HCT116 (cell line): ENCODE measurements around the gene NFAT5. TPM values are rescaled to one million over a fixed set of nuclear protein-coding genes. Genes with fewer than 3 reads are reported as not detected.
"Not testable (repeated sequence)": the region's sequence is repeated elsewhere in the genome, so short reads cannot be mapped to it uniquely, and the experiment has no call there.

ENCODE experiments used
- ATAC-seq: fragments of 200-7000 bp; cut with Tn5 transposase; 2 replicates; pipeline ENCODE4 v1.9.1; 2020; ENCODE audit warnings: mild to moderate bottlenecking, moderate library complexity
- BruUV-seq: library from RNA; stranded (reverse); fragments of 400-500 nt; replicated peaks from 2 replicates; lab custom pipeline; 2021; lab: Mats Ljungman, UMichigan
- CTCF ChIA-PET: fragments of 300-600 bp; sonication (Branson Sonifier 250); formaldehyde crosslinking; loops from one replicate; lab custom pipeline; 2021; ENCODE audit warnings: antibody characterized with exemption; lab: Charles Lee
- POLR2A ChIA-PET: fragments of 300-600, 350-600 bp; sonication (Branson Sonifier 250); formaldehyde crosslinking; loops from one replicate; lab custom pipeline; 2021; ENCODE audit warnings: antibody characterized with exemption; lab: Charles Lee
- RAD21 ChIA-PET, 2 experiments: fragments of 300-600 bp; sonication (Branson Sonifier 250); formaldehyde crosslinking; loops; one replicate each; lab custom pipeline; 2023; ENCODE audit warnings: low total read pairs in 2 of 2; ENCODE audit not compliant: uncharacterized antibody in 2 of 2, unreplicated experiment in 2 of 2, low non-redundant PET in 1 of 2; lab: Charles Lee
- DNase-seq: peaks from one replicate; pipeline ENCODE4 v3.0.0-alpha.2; 2010; ENCODE audit warnings: low read depth, low spot score
- H2AFZ ChIP-seq: fragments of 200-600 bp; shearing (Covaris generic), sonication (generic); 2 replicates; pipeline ENCODE4 v1.6.1; 2017; ENCODE audit warnings: low read depth, mixed run types, mixed read lengths, antibody characterized with exemption, low read length; ENCODE audit not compliant: poor library complexity, severe bottlenecking
- H3K27ac ChIP-seq: 2 replicates; pipeline ENCODE4 v1.5.1; 2012; ENCODE audit warnings: low read depth, low read length
- H3K27me3 ChIP-seq: fragments of 200-600 bp; sonication (generic); 2 replicates; pipeline ENCODE4 v1.6.1; 2016; ENCODE audit warnings: mixed run types, low read length, mixed read lengths; ENCODE audit not compliant: insufficient read depth
- H3K36me3 ChIP-seq, 2 experiments: fragments of 200-500 bp in 1 of 2; fragments of 200-600 bp in 1 of 2; sonication (Bioruptor generic) in 1 of 2; sonication (generic) in 1 of 2; 2 replicates each; pipeline versions ENCODE4 v1.5.1 to v1.6.1; 2014 to 2016; ENCODE audit warnings: low read length in 2 of 2, inconsistent platforms in 1 of 2, mixed read lengths in 1 of 2, mixed run types in 1 of 2; ENCODE audit not compliant: insufficient read depth in 2 of 2, control insufficient read depth in 1 of 2
- H3K4me1 ChIP-seq, 2 experiments: fragments of 200-600 bp in 1 of 2; sonication (generic) in 1 of 2; 2 replicates each; pipeline versions ENCODE4 v1.5.1 to v1.6.1; 2012 to 2017; ENCODE audit warnings: low read length in 2 of 2, inconsistent platforms in 1 of 2, mild to moderate bottlenecking in 1 of 2, mixed read lengths in 1 of 2, mixed run types in 1 of 2, moderate library complexity in 1 of 2; ENCODE audit not compliant: insufficient read depth in 2 of 2, control insufficient read depth in 1 of 2
- H3K4me2 ChIP-seq: fragments of 200-600 bp; sonication (generic); 2 replicates; pipeline ENCODE4 v1.6.1; 2017; ENCODE audit warnings: mixed run types, low read length, mixed read lengths
- H3K4me3 ChIP-seq, 2 experiments: fragments of 200-600 bp in 1 of 2; sonication (generic) in 1 of 2; replicated peaks in 1 of 2; 2 replicates each; pipeline ENCODE4 v1.5.1; 2011 to 2016; ENCODE audit warnings: low read length in 2 of 2, control low read depth in 1 of 2, low read depth in 1 of 2, mild to moderate bottlenecking in 1 of 2, mixed read lengths in 1 of 2, mixed run types in 1 of 2
- H3K79me2 ChIP-seq: fragments of 200-600 bp; sonication (generic); 2 replicates; pipeline ENCODE4 v1.6.1; 2017; ENCODE audit warnings: mild to moderate bottlenecking, mixed run types, low read length, moderate library complexity, mixed read lengths; ENCODE audit not compliant: insufficient read depth
- H3K9ac ChIP-seq: fragments of 200-600 bp; sonication (generic); 2 replicates; pipeline ENCODE4 v1.6.1; 2016; ENCODE audit warnings: low read length, mixed read lengths
- H3K9me2 ChIP-seq: fragments of 200-600 bp; sonication (generic), shearing (Covaris generic); 2 replicates; pipeline ENCODE4 v1.6.1; 2017; ENCODE audit warnings: mixed run types, mild to moderate bottlenecking, moderate library complexity; ENCODE audit not compliant: insufficient read depth
- H3K9me3 ChIP-seq, 2 experiments: fragments of 200-500 bp in 1 of 2; fragments of 200-600 bp in 1 of 2; sonication (Bioruptor generic) in 1 of 2; sonication (generic) in 1 of 2; 2 replicates each; pipeline ENCODE4 v1.6.1; 2014 to 2017; ENCODE audit warnings: low read length in 2 of 2, mixed read lengths in 2 of 2, inconsistent platforms in 1 of 2, low read depth in 1 of 2, mild to moderate bottlenecking in 1 of 2, mixed run types in 1 of 2, moderate library complexity in 1 of 2; ENCODE audit not compliant: control insufficient read depth in 1 of 2, insufficient read depth in 1 of 2
- H4K20me1 ChIP-seq: fragments of 200-600 bp; sonication (generic), shearing (Covaris generic); 2 replicates; pipeline ENCODE4 v1.6.1; 2017; ENCODE audit warnings: mixed run types, mild to moderate bottlenecking, moderate library complexity; ENCODE audit not compliant: insufficient read depth
- CBX3 ChIP-seq: IDR thresholded peaks from 2 replicates; pipeline ENCODE4 v1.6.1; 2012; ENCODE audit warnings: low read depth
- SP1 ChIP-seq: IDR thresholded peaks from 2 replicates; pipeline ENCODE4 v1.6.1; 2012; ENCODE audit warnings: low read depth
- intact Hi-C: fragments of 100-400 bp; cut with micrococcal nuclease; formaldehyde crosslinking; loops from 2 replicates; pipeline ENCODE4 v1.10.0; 2022
- total RNA-seq: library from RNA; stranded (reverse); gene quantifications from one replicate; pipeline ENCODE4 v1.2.1, GENCODE V29; 2021; ENCODE audit not compliant: unreplicated experiment

Gene NFAT5
- total RNA-seq, 1 experiment from 2014 or later, result 67.4 TPM

DNA sequence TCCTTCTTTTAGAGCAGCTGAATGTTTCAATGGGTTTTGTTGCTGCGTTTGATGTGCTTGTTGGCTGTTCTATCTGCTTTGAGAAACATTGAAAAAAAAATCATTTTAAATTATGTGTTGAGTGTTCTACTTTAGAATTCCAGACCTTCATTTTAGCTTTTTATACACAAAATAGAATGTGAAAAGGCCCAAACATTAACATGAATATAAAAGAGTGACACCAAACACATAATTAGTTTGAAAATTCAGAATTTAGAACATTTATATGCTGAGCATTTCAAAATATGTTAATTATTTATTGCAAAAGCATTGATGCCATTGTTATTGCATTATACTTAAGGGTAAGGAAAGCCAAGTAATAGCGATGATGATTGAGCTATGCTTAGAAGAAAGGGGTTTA lies 2.9 kb downstream of the NFAT5 start:
- POLR2A ChIA-PET, result interaction anchor here (0.6 kb wide), 1 partner anchor 9 kb away, joined by 4 read pairs; no protein-coding TSS in a partner anchor

DNA sequence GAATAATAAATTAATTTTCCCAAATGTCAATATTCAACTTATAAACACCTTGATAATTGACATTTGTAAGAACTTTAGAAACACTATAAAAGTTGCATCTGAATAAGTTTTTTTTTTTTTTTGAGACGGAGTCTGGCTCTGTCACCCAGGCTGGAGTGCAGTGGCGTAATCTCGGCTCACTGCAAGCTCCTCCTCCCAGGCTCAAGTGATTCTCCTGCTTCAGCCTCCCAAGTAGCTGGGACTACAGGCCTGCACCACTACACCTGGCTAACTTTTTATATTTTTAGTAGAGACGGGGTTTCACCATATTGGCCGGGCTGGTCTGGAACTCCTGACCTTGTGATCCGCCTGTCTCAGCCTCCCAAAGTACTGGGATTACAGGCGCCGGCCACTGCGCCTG lies 13.0 kb downstream of the NFAT5 start:
- H3K4me3 ChIP-seq, CTCF ChIA-PET, H3K9me2 ChIP-seq, RAD21 ChIA-PET, H3K9ac ChIP-seq, DNase-seq, intact Hi-C loops, ATAC-seq, BruUV-seq, H3K9me3 ChIP-seq, H3K27ac ChIP-seq, H2AFZ ChIP-seq, H3K27me3 ChIP-seq, H3K4me2 ChIP-seq: not testable (repeated sequence)
- H4K20me1 ChIP-seq, result peaks cover 23% of the 10 kb centered on the region
- peaks cover 100% of the 10 kb centered on the region for H3K79me2 ChIP-seq
- peaks cover 20 to 22% of the 10 kb centered on the region in 2 experiments; a peak in 3 of 4 replicates for H3K36me3 ChIP-seq
- peaks cover 0 to 19% of the 10 kb centered on the region in 2 experiments; a peak in 2 of 4 replicates for H3K4me1 ChIP-seq
- POLR2A ChIA-PET, result interaction anchor here (1.2 kb wide), 1 partner anchor 10 kb away, joined by 4 read pairs; no protein-coding TSS in a partner anchor

More for the DNA sequence above, 2.9 kb downstream of the NFAT5 start:
- Histone ChIP-seq H3K4me1 (peaks cover 31 to 42% of the 10 kb centered on the region in 2 experiments), H3K79me2 (peaks cover 93% of the 10 kb centered on the region), H3K4me2 (peak overlapping the region; percentile 95; the same call in 1 of the 2 replicates), H3K27ac (peak overlapping the region; percentile 4; the same call in 1 of the 2 replicates), H2AFZ (no peak overlapping the region), H3K9me3 (no peaks in the 10 kb centered on the region), H3K4me3 (no peak overlapping the region), H3K9me2 (no peaks in the 10 kb centered on the region), H3K27me3 (no peaks in the 10 kb centered on the region), H3K36me3 (peaks cover 35 to 37% of the 10 kb centered on the region in 2 experiments), H4K20me1 (peaks cover 17% of the 10 kb centered on the region; the same call in 1 of the 2 replicates), H3K9ac (no peak overlapping the region)
- no peak for DNase-seq
- no peak for ATAC-seq
- TF ChIP-seq CBX3, result no peak
- TF ChIP-seq SP1, result no peak
- no TSS peak for BruUV-seq
- ChIA-PET RAD21 (no interaction called here), CTCF (interaction anchor here (0.6 kb wide), 1 partner anchor 40 kb away, joined by 5 read pairs; no protein-coding TSS in a partner anchor)
- intact Hi-C loops, result loop anchor here (5.0 kb wide), 1 partner anchor 171 kb away; no protein-coding TSS in a partner anchor
